HepG2 (cell line): ENCODE results near the gene GAL3ST3. TPM values are rescaled to one million over a fixed set of nuclear protein-coding genes. Genes with fewer than 3 reads are reported as not detected.
A peak's percentile ranks its signal among the peaks of the same experiment; 100 is the strongest.

ENCODE experiments used
- ATAC-seq: fragments of 200-7000 bp; cut with Tn5 transposase; 3 replicates; pipeline ENCODE4 v1.9.1; 2020; ENCODE audit warnings: mild to moderate bottlenecking, moderate library complexity
- BruUV-seq: library from RNA; stranded (reverse); fragments of 400-500 nt; replicated peaks from 2 replicates; lab custom pipeline; 2021; lab: Mats Ljungman, UMichigan
- CTCF ChIA-PET: fragments of 300-600 bp; formaldehyde crosslinking; extraction: SDS; loops from one replicate; lab custom pipeline; 2021; ENCODE audit warnings: low total read pairs, inconsistent platforms, low intra/inter-chr PET ratio; lab: Yijun Ruan, JAX
- POLR2A ChIA-PET: fragments of 350-600 bp; sonication (Branson Sonifier 250); formaldehyde crosslinking; loops from one replicate; lab custom pipeline; 2020; ENCODE audit warnings: antibody characterized with exemption, inconsistent platforms; lab: Yijun Ruan, JAX
- DNase-seq: peaks from one replicate; pipeline ENCODE4 v3.0.0-alpha.2; 2015; ENCODE audit warnings: low spot score
- FAIRE-seq: peaks from 3 replicates; lab custom pipeline; 2011; peaks lifted over from hg19 to GRCh38; lab: Jason Lieb, UNC
- H2AFZ ChIP-seq: one replicate; pipeline ENCODE4 v1.6.1; 2011; ENCODE audit warnings: low read length, inconsistent platforms
- H3K27ac ChIP-seq: fragments of 300-600 bp; 3 replicates; pipeline ENCODE4 v1.8.0; 2011; ENCODE audit warnings: mixed run types, mild to moderate bottlenecking, mixed read lengths, low read length, inconsistent platforms; ENCODE audit not compliant: insufficient read depth; ENCODE audit errors: extremely low read length
- H3K27me3 ChIP-seq, 2 experiments: fragments of 200-600 bp in 1 of 2; 2 replicates in 1 of 2; 3 replicates in 1 of 2; pipeline versions ENCODE4 v1.6.0 to v1.8.0; 2011; ENCODE audit warnings: low read length in 2 of 2, mild to moderate bottlenecking in 2 of 2, moderate library complexity in 2 of 2, inconsistent platforms in 1 of 2; ENCODE audit not compliant: insufficient read depth in 2 of 2, control insufficient read depth in 1 of 2
- H3K36me3 ChIP-seq, 2 experiments: fragments of 200-600 bp in 1 of 2; replicated peaks in 1 of 2; 2 replicates in 1 of 2; 3 replicates in 1 of 2; pipeline versions ENCODE4 v1.5.1 to v1.8.0; 2011; ENCODE audit warnings: low read length in 2 of 2, inconsistent platforms in 1 of 2; ENCODE audit not compliant: insufficient read depth in 2 of 2, control insufficient read depth in 1 of 2
- H3K4me1 ChIP-seq: 2 replicates; pipeline ENCODE4 v1.5.1; 2012; ENCODE audit warnings: low read length, inconsistent platforms; ENCODE audit not compliant: insufficient read depth
- H3K4me2 ChIP-seq: 2 replicates; pipeline ENCODE4 v1.6.0; 2011; ENCODE audit warnings: low read depth, low read length, inconsistent platforms
- H3K4me3 ChIP-seq, 3 experiments: fragments of 200-600 bp in 1 of 3; sonication (generic), shearing (Covaris generic) in 1 of 3; replicated peaks in 1 of 3; 2 replicates each; pipeline ENCODE4 v1.5.1; 2011 to 2016; ENCODE audit warnings: low read length in 3 of 3, inconsistent platforms in 2 of 3, low read depth in 2 of 3, mild to moderate bottlenecking in 2 of 3, control low read depth in 1 of 3, mixed read lengths in 1 of 3; ENCODE audit not compliant: insufficient read depth in 1 of 3
- H3K79me2 ChIP-seq: one replicate; pipeline ENCODE4 v1.6.1; 2011; ENCODE audit warnings: low read length, inconsistent platforms; ENCODE audit not compliant: insufficient read depth
- H3K9ac ChIP-seq: 2 replicates; pipeline ENCODE4 v1.6.0; 2011; ENCODE audit warnings: mild to moderate bottlenecking, low read depth, low read length, inconsistent platforms; ENCODE audit not compliant: insufficient read depth
- H3K9me3 ChIP-seq: 2 replicates; pipeline ENCODE4 v1.5.1; 2012; ENCODE audit warnings: mild to moderate bottlenecking, low read length
- H4K20me1 ChIP-seq: 2 replicates; pipeline ENCODE4 v1.6.0; 2011; ENCODE audit warnings: inconsistent platforms, mild to moderate bottlenecking, low read length, moderate library complexity; ENCODE audit not compliant: insufficient read depth
- CHD2 ChIP-seq: IDR thresholded peaks from 2 replicates; pipeline ENCODE4 v1.6.1; 2011; ENCODE audit warnings: low read depth, low read length, improper control_type of control experiment
- FOXK2 ChIP-seq: fragments of 450-650 bp; IDR thresholded peaks from 2 replicates; pipeline ENCODE4 v1.6.1; 2016
- GABPA ChIP-seq, 2 experiments: IDR thresholded peaks; 2 replicates each; pipeline ENCODE4 v1.6.1; 2011 to 2016; ENCODE audit warnings: low read depth in 2 of 2, low read length in 1 of 2, missing biosample characterization in 1 of 2, missing genetic modification characterization in 1 of 2
- HCFC1 ChIP-seq: fragments of 150-350 bp; IDR thresholded peaks from 2 replicates; pipeline ENCODE4 v1.6.1; 2014; ENCODE audit warnings: low read depth, low read length
- HIVEP1 ChIP-seq: sonication (generic); formaldehyde crosslinking; IDR thresholded peaks from 2 replicates; pipeline ENCODE4 v1.4.0; 2020; ENCODE audit warnings: mild to moderate bottlenecking, missing genetic modification reagents
- JDP2 ChIP-seq: sonication (generic); formaldehyde crosslinking; IDR thresholded peaks from 2 replicates; pipeline ENCODE4 v1.8.1; 2022; ENCODE audit warnings: missing genetic modification reagents, borderline replicate concordance
- KDM6A ChIP-seq: IDR thresholded peaks from 2 replicates; pipeline ENCODE4 v1.6.1; 2016; ENCODE audit warnings: low read depth
- PCBP2 ChIP-seq: fragments of 200-400 bp; formaldehyde crosslinking; optimal IDR thresholded peaks from 2 replicates; pipeline ENCODE3; 2018; ENCODE audit warnings: low read length, low read depth; ENCODE audit not compliant: poor library complexity, severe bottlenecking
- RFXANK ChIP-seq: IDR thresholded peaks from 2 replicates; pipeline ENCODE4 v1.6.1; 2016
- SAP130 ChIP-seq: IDR thresholded peaks from 2 replicates; pipeline ENCODE4 v1.6.1; 2016; ENCODE audit warnings: low read depth
- ZFY ChIP-seq: sonication (generic); formaldehyde crosslinking; IDR thresholded peaks from 2 replicates; pipeline ENCODE4 v1.4.0; 2020; ENCODE audit warnings: missing genetic modification reagents
- ZNF225 ChIP-seq: sonication (generic); formaldehyde crosslinking; IDR thresholded peaks from 2 replicates; pipeline ENCODE4 v1.4.0; 2020; ENCODE audit warnings: mild to moderate bottlenecking, missing genetic modification reagents
- ZNF543 ChIP-seq: sonication (generic); formaldehyde crosslinking; IDR thresholded peaks from 2 replicates; pipeline ENCODE4 v1.4.0; 2020; ENCODE audit warnings: mild to moderate bottlenecking, missing genetic modification reagents
- ZNF773 ChIP-seq: sonication (generic); formaldehyde crosslinking; IDR thresholded peaks from 2 replicates; pipeline ENCODE4 v1.4.0; 2020; ENCODE audit warnings: missing genetic modification reagents, borderline replicate concordance
- ZNF775 ChIP-seq: sonication (generic); formaldehyde crosslinking; IDR thresholded peaks from 2 replicates; pipeline ENCODE4 v1.4.0; 2020; ENCODE audit warnings: missing genetic modification reagents, mild to moderate bottlenecking, moderate library complexity, borderline replicate concordance
- WGBS: methylation state at CpG from one replicate; pipeline ENCODE4 v1.1.6; 2017; ENCODE audit warnings: low lambda C conversion rate; 5-methylcytosine and 5-hydroxymethylcytosine counted together
- in situ Hi-C: cut with HindIII; loops from 2 replicates; pipeline ENCODE4 v1.10.0; 2017; ENCODE audit warnings: low pct_unique_long_range_greater_than_20kb; ENCODE audit not compliant: extremely low pct_ligation_motif_present
- intact Hi-C: fragments of 100-400 bp; cut with micrococcal nuclease; formaldehyde crosslinking; loops from one replicate; pipeline ENCODE4 v1.10.0; 2022; ENCODE audit not compliant: unreplicated experiment
- polyA plus RNA-seq, 8 experiments: library from polyadenylated mRNA; depleted of rRNA in 3 of 8; stranded (reverse) in 7 of 8; unstranded in 1 of 8; fragments of >200 nt; fragmentation: Illumina TruSeq in 4 of 8; extraction: Trizol in 4 of 8; gene quantifications; 2 replicates each; pipeline versions ENCODE4 v1.2.1 to v1.2.3, GENCODE V29; 2011 to 2016; ENCODE audit warnings: low read depth in 4 of 8, missing spikeins in 1 of 8, mixed read lengths in 1 of 8; ENCODE audit not compliant: insufficient read depth in 1 of 8
- total RNA-seq, 5 experiments: library from RNA; depleted of rRNA; stranded (reverse); fragments of >200 nt; fragmentation: Illumina TruSeq; extraction: Trizol; gene quantifications; 2 replicates each; pipeline ENCODE4 v1.2.3, GENCODE V29; 2016; ENCODE audit warnings: low read depth in 1 of 5
- TF ChIP-seq, protein P1 (sequence below): IDR thresholded peaks from 2 replicates; pipeline ENCODE4 v1.6.1; 2016; ENCODE audit warnings: missing compliant biosample characterization, missing genetic modification reagents, borderline replicate concordance
- TF ChIP-seq, protein P2 (sequence below): IDR thresholded peaks from 2 replicates; pipeline ENCODE4 v1.6.1; 2012; ENCODE audit warnings: inconsistent platforms

Gene GAL3ST3
- total and polyA plus RNA-seq, 2 of the 13 experiments (the other 11 are each of a cell fraction or from before 2014, with no cell fraction given): not detected

GRCh38 chr11:66020618-66021357, 28.2 kb downstream of the GAL3ST3 start (continued):
- TF ChIP-seq SAP130 (CRISPR knock-in tag): peak; percentile 58
- TF ChIP-seq, protein P1, sequence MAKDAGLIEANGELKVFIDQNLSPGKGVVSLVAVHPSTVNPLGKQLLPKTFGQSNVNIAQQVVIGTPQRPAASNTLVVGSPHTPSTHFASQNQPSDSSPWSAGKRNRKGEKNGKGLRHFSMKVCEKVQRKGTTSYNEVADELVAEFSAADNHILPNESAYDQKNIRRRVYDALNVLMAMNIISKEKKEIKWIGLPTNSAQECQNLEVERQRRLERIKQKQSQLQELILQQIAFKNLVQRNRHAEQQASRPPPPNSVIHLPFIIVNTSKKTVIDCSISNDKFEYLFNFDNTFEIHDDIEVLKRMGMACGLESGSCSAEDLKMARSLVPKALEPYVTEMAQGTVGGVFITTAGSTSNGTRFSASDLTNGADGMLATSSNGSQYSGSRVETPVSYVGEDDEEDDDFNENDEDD (CRISPR knock-in tag): no peak

GRCh38 chr11:66020212-66020611, 28.7 kb downstream of the GAL3ST3 start:
- no peaks in the 10 kb centered on the region for H3K36me3 ChIP-seq
- in situ Hi-C loops: no loop called here
- H3K4me1 ChIP-seq: peaks cover 21% of the 10 kb centered on the region
- H4K20me1 ChIP-seq: no peaks in the 10 kb centered on the region
- intact Hi-C loops: no loop called here
- H2AFZ ChIP-seq: no peak overlapping the region
- no peak for ATAC-seq
- 36% methylated on average over 4 of the region's 8 CpGs for WGBS
- BruUV-seq: no TSS peak
- ChIA-PET POLR2A (interaction anchor here (0.6 to 1.4 kb wide), 2 partner anchors 32 to 161 kb away, joined by 3 to 4 read pairs; partner anchors contain the start of gene SF3B2), CTCF (no interaction called here)
- H3K9me3 ChIP-seq: no peaks in the 10 kb centered on the region
- FAIRE-seq: no peak
- H3K4me2 ChIP-seq: no peak overlapping the region
- H3K27ac ChIP-seq: no peak overlapping the region
- no peak overlapping the region; a peak in 1 of 6 replicates for H3K4me3 ChIP-seq
- no peak for DNase-seq
- no peaks in the 10 kb centered on the region for H3K79me2 ChIP-seq
- no peak overlapping the region for H3K9ac ChIP-seq
- peaks cover 8 to 40% of the 10 kb centered on the region in 2 experiments; a peak in 3 of 5 replicates for H3K27me3 ChIP-seq
- TF ChIP-seq ZNF543 (no peak), RFXANK (CRISPR knock-in tag) (no peak), HCFC1 (no peak), PCBP2 (no peak), JDP2 (CRISPR knock-in tag) (no peak), ZNF775 (CRISPR knock-in tag) (no peak), ZFY (CRISPR knock-in tag) (no peak), GABPA (IDR thresholded peaks at IDR 0.05; ENCODE audit: low read depth, low read length) (no peak), GABPA (CRISPR knock-in tag; IDR thresholded peaks at IDR 0.05; ENCODE audit: low read depth) (no peak), CHD2 (no peak), ZNF773 (CRISPR knock-in tag) (no peak), HIVEP1 (no peak), KDM6A (no peak), FOXK2 (no peak), ZNF225 (CRISPR knock-in tag) (no peak)
- TF ChIP-seq, protein P2, sequence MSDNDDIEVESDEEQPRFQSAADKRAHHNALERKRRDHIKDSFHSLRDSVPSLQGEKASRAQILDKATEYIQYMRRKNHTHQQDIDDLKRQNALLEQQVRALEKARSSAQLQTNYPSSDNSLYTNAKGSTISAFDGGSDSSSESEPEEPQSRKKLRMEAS: no peak
